Inflammatory macrophage (primary cell): ENCODE data around the gene PAWR.

ENCODE experiments used
- DNase-seq, 2 donors: peaks; one replicate each; pipeline ENCODE4 v3.0.0-alpha.2; 2020 to 2022
- total RNA-seq, 18 experiments: gene quantifications; one replicate each; lab custom pipeline; 2026; ENCODE audit warnings: mixed read lengths in 6 of 18, inconsistent platforms in 2 of 18; lab: John Stamatoyannopoulos, UW

The PAWR gene, protein sequence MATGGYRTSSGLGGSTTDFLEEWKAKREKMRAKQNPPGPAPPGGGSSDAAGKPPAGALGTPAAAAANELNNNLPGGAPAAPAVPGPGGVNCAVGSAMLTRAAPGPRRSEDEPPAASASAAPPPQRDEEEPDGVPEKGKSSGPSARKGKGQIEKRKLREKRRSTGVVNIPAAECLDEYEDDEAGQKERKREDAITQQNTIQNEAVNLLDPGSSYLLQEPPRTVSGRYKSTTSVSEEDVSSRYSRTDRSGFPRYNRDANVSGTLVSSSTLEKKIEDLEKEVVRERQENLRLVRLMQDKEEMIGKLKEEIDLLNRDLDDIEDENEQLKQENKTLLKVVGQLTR
- total RNA-seq = 0 to 0.39 (median 0.06) reads per million in 18 experiments

DNA sequence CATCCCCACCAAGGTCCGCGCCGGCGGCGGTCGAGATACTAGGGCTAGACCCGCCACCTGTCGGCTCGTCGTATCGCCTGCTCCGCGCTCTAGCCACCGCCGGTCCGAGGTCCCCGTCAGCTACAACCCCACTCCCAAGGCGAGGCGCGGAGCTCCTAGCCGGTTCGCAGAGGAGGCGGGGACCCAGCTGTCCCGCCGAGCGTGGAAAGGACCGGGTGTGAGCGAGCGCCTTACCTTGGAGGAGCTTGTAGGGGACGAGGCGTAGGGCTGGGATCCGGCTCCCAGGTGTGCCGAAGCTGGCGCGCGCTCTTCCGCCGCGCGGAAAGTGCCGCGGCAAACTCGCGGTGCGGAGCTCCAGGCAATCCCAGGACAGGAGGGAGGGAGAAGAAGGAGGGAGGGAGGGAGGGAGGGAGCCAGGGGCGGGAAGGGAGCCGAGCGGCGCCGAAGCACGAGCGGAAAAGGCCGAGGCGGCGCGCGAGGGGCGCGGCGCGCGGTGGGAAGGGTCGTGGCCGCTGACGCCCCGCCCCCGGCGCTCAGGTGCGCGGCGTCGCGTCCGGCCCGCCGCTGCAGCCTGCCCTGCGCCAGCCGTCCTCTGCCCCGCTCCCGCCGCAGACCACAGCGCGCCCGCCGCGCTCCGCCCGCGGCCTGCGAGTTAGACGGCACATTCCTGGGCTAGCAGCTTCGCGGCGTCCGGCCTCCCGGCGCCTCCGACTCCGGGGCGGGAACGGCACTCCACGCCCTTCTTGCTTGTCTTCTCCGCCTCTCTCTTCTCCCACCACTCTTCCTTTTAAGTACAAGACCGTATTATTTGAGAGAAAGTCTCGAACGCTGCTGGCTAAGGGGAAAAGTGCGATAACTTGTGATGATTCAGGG is at the start of gene PAWR:
Gene PAWR, minus strand, starts transcription at position 327 of the 873 bp plus-strand sequence. CDS start 720 bp downstream, outside the sequence.
- no peak for DNase-seq

GRCh38 chr12:79737875-79738718 is 47.3 kb upstream of the PAWR start:
- DNase-seq = peak; percentile 22 to 47

GRCh38 chr12:79732638-79733037 is 41.9 kb upstream of the PAWR start:
- DNase-seq = no peak

DNA sequence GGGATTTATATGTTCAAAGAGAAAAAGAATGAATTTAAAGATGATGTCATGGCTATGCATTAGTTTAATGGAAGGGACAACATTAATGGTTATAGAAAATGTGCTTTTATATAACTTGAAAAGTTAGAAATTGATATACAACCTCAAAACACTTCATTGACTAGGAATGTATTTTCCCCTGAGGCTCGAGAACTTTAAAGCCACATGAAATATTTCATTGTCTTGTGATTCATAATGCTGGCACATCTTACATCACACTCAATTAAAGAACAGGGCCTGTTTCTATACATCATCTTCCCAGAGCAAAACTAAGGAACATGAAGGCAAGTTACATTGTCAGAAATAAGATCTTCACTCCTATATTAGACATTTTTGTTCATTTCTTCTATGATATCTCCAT is 35.2 kb upstream of the PAWR start:
- no peak for DNase-seq

GRCh38 chr12:79717006-79717405 is 26.2 kb upstream of the PAWR start:
- no peak for DNase-seq

- no peak for DNase-seq
These were observed 24.5 kb upstream of the PAWR start for GRCh38 chr12:79715308-79715707.

GRCh38 chr12:79710707-79711483 is 20.1 kb upstream of the PAWR start:
- DNase-seq = no peak

DNA sequence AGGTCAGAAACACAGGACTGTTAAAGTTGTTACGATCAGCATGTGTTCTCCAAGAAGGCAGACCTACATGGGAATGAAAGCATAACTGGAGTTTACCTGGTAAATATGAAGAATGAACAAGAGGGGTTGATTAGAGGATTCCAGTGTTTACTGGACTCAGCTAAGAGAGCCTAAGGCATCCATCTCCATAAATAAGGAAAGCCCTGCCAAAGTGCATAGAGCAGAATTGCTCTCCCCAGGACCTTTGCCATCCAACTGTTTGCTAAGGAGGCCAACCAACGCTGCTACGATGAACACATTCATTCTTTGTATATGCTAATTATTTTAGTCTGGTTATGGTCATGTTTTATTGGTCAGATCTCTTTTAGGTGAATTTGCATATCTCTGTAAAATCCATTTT is 17.1 kb upstream of the PAWR start:
- no peak for DNase-seq

DNA sequence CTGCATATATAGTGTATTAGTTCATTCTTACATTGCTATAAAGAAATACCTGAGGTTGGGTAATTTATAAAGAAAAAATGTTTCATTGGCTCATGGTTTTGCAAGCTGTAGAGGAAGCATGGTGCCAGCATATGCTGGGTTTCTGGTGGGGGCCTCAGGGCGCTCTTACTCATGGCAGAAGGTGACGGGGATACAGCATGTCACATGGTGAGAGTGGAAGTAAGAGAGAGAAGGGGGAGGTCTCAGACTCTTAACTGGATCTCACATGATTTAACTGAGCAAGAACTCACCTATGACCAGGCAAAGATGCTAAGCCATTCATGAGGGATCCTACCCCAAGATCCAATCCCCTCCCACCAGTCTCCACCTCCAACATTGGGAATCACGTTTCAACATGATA is 15.9 kb upstream of the PAWR start:
- no peak for DNase-seq

- no peak for DNase-seq
These were observed 15.4 kb upstream of the PAWR start for GRCh38 chr12:79706156-79706555.

GRCh38 chr12:79698966-79699365 is 8.2 kb upstream of the PAWR start:
- no peak for DNase-seq

- no peak for DNase-seq
These were observed 5.7 kb upstream of the PAWR start for GRCh38 chr12:79696416-79696815.

- no peak for DNase-seq
These were observed 2.3 kb upstream of the PAWR start for GRCh38 chr12:79692860-79693577.

DNA sequence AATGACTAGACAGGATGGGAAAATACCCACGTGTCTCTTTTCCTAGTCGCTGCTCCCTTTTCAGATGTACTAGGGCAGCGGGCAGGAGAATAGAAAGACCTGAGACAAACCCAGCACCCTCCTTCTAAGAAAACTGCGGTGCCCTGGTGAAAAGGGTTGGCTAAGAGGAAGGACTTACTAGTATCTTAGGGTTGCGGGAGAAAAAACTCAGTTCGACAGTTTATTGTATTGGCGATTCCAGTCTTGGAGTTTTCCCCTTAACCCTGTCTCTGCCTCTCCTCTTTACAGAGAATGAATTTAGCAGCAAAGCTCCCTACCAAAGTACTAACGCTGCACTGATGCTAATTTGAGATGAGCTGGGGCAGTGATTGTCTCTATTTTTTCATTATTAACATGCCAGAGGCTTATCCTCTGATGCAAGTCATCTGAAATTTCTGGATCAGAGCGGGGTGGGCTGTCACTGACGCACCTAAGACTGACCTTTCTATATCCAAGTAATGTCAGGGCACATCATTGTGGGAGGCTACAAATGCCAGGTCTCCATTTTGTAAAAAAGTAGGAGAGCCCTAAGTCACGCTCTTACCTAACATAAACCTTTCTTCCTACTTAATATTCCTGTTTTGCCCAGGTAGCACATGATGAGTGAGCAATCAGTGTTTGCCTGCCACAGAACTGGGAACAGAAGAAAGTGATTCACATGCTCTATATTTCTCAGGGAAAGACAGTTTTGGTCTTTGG is 916 bp upstream of the PAWR start:
- DNase-seq = no peak

DNA sequence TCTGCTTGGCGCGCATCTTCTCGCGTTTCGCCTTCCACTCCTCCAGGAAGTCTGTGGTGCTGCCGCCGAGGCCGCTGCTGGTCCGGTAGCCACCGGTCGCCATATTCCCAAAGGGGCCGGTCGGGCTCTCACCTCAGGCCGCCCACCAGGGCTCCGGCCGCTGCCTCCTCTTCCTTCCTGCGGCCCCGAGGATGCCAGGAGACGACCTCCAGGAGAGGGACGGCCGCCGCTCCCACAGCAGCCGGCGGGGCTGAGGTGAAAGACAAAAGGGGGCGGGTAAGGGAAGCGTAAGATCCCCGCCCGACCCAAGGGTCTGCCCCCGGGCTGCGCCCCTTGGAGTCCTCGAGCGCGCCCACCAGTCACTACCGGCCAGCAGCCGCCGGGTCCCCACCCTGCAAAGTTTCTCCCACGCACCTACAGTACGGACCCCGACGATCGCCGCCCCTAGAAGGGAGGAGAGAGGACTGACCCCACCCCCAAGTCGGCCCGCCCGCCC is 574 bp downstream of the PAWR start:
- no peak for DNase-seq

- DNase-seq = peak in 1 of 2 donors; percentile 14
These were observed 1.2 kb downstream of the PAWR start for GRCh38 chr12:79689477-79690141.

DNA sequence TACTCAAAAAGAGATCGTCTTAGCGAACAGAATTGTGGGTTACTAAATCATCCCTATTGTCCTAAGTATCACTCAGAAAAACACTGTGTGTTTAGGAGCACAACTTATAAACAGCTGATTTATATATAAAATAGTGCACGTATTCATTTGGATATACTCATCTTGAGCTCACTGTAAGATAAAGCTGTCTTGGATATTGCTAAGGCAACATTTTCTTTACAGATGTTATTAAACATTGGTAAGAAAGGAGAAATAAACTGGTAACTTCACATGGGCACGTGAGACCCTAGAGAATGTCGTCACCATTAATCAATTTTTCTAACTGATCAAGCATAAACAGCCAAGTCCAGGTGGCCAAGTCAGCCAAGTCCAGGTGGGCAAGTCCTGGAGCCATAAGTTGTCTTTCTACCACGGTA is 1.7 kb downstream of the PAWR start:
- DNase-seq = no peak

DNA sequence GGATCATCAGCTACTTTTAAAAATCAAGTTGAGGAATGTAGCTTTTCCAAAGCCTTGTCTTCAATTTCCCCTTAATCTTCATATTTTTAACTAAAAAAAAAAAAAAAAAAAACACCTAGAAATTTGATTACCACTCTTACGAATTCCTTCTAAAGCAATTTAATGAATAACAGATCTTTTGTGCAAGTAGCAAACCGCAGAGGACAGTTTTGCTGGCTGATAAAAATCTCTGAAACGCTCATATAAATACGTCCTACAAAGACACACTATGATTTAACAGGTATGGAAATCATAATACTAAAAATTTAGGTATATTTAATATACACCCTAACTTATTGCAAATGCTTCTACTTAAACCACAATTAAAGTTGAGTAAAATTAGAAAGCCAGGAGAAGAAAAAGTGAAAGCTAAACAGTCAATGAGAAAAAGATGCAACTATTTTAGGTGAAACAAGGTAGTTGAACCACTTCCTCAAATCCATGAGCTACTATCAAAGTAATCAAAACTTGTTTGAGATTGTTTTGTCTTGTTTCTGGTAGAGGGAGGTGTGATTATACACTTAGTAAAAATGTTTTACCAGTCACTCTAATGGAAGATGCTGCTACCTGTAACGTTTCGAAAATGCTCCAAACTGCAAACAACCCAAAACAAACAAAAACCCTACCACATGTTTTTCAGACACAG is 2.2 kb downstream of the PAWR start:
- no peak for DNase-seq

- DNase-seq = no peak
These were observed 3.0 kb downstream of the PAWR start for GRCh38 chr12:79687711-79688260.
